Skeletal muscle tissue (tissue), 4 donors: ENCODE measurements around the gene RASSF4. TPM values are rescaled to one million over a fixed set of nuclear protein-coding genes. Genes with fewer than 3 reads are reported as not detected.

ENCODE experiments used
- H3K27ac ChIP-seq: one replicate; pipeline ENCODE4 v1.7.0; 2013; ENCODE audit warnings: mild to moderate bottlenecking, low read depth, low read length, inconsistent platforms
- H3K27me3 ChIP-seq, 3 donors: one replicate each; pipeline ENCODE4 v1.7.0; 2013; ENCODE audit warnings: low read length in 3 of 3; ENCODE audit not compliant: control insufficient read depth in 3 of 3, insufficient read depth in 3 of 3
- H3K36me3 ChIP-seq, 3 donors: one replicate each; pipeline ENCODE4 v1.7.0; 2013; ENCODE audit warnings: low read length in 3 of 3; ENCODE audit not compliant: control insufficient read depth in 3 of 3, insufficient read depth in 3 of 3
- H3K4me1 ChIP-seq, 3 donors: one replicate each; pipeline ENCODE4 v1.7.0; 2013; ENCODE audit warnings: low read length in 3 of 3, mild to moderate bottlenecking in 3 of 3; ENCODE audit not compliant: control insufficient read depth in 3 of 3, insufficient read depth in 3 of 3
- H3K4me3 ChIP-seq, 3 donors: one replicate each; pipeline ENCODE4 v1.7.0; 2013; ENCODE audit warnings: low read length in 3 of 3
- H3K9ac ChIP-seq, 3 donors: one replicate each; pipeline ENCODE4 v1.7.0; 2013; ENCODE audit warnings: low read length in 3 of 3, mild to moderate bottlenecking in 3 of 3, moderate library complexity in 2 of 3, low read depth in 1 of 3
- H3K9me3 ChIP-seq, 3 donors: one replicate each; pipeline ENCODE4 v1.7.0; 2013; ENCODE audit warnings: low read length in 3 of 3; ENCODE audit not compliant: control insufficient read depth in 3 of 3
- total RNA-seq: library from RNA; depleted of rRNA; stranded (reverse); fragments of >200 nt; gene quantifications from one replicate; pipeline ENCODE4 v1.2.3, GENCODE V29; 2014
- donor health status: Osteomylitis.

Gene RASSF4
- total RNA-seq, 1 donor from 2014 or later = 21.4 TPM

DNA sequence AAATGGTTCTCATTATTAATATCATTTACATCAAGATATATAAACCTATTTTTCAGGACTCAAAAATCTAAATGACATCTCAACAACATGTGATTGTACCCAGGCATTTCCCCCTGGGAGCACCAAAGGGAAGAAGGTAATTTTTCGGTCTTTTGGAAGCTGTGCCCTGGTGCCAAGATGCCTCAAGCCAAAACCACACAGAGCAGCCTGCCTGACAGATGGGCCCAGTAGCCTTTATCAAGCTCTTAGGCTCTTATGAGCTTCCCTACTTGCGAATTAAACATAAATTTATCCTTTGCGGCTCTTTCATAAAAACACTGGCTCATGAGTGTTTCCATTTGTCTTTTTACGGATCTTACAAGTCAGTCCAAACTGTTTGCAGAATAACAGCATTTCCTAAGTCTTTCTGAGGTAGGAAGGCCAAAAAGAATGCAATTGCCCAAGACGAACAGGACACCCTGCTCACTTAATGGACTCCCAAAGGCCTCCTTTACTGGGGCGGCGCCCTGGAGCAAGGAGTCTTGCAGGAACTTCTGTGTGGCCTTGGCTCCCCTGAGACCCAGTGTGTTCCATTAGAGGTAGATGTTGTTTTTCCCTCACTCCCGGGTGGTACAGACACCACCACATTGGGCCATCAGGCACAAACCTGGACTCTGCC lies 4.1 kb upstream of the RASSF4 start:
- Histone ChIP-seq H3K4me1 (peaks cover 19 to 26% (median 20%) of the 10 kb centered on the region in 3 donors), H3K27me3 (no peaks in the 10 kb centered on the region), H3K9me3 (no peaks in the 10 kb centered on the region), H3K36me3 (peaks cover 6 to 14% (median 9%) of the 10 kb centered on the region in 3 donors), H3K4me3 (no peak overlapping the region), H3K9ac (no peak overlapping the region), H3K27ac (no peak overlapping the region)

DNA sequence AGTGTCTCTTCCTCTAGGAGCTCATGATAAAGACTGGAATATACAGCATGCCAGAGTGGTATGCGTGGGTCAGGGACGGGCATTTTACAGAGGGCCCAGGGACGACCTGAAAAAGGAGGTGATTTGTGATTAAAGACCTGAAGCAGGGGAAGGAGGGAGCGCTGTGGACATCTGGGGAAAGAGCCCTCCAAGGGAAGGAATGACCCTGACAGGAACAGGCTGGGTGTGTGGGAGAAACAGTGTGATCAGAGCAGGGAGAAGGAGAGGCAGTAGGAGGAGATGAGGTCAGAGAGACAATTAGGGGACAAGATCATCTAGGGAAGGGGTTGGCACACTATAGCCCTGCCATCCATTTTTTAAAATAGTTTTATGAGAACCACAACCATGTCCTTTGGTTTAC lies 3.4 kb upstream of the RASSF4 start:
- no peaks in the 10 kb centered on the region for H3K9me3 ChIP-seq
- peaks cover 22 to 30% (median 22%) of the 10 kb centered on the region in 3 donors for H3K4me1 ChIP-seq
- H3K27me3 ChIP-seq = no peaks in the 10 kb centered on the region
- H3K9ac ChIP-seq = no peak overlapping the region
- H3K4me3 ChIP-seq = no peak overlapping the region
- no peak overlapping the region for H3K27ac ChIP-seq
- H3K36me3 ChIP-seq = peaks cover 6 to 14% (median 9%) of the 10 kb centered on the region in 3 donors

DNA sequence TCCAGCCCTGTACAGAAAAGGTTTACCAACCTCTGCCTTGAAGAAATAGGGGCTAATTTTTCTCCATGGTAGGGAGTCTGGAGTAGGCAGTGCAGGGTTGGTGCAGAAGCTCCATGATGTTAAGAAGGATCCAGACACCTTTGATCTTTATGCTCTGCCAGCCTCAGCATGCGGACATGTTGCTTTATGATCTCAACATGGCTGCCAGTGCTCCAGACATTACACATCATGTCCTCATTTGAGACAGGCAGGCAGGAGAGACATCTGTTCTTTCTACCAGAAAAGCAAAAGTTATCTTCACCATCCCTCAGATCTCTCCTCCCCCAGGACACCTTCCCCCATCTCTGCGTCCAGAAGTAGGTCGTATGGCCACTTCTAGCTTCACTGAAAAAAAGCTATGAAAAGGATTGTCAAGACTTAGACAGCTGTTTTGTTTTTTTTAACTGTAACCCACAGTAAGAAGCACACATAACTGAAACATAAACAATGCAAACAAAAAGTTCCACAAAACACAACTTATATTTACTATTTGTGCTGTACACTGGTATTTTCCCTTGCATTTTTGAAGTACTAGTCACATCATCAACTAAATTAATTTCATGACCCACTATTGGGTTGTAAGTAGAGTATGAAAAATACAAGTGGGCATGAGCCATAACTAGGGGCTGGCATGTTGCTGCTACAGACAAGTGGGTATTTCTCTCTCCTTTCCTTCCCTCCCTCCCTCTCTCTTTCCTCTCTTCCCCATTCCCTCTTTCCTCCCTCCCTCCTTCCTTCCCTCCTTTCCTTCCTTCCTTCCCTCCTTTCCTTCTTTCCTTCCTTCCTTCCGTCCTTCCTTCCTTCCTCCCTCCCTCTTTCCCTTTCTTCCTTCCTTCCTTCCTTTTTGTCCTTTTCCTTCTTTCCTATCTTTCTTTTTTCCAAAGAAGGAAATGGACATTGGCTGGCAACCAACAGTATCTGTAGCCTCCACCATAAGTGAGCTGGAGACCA lies 2.6 kb upstream of the RASSF4 start:
- peaks cover 27 to 38% (median 29%) of the 10 kb centered on the region in 3 donors for H3K4me1 ChIP-seq
- no peak overlapping the region for H3K4me3 ChIP-seq
- H3K27me3 ChIP-seq = no peaks in the 10 kb centered on the region
- H3K9ac ChIP-seq = no peak overlapping the region
- H3K9me3 ChIP-seq = no peaks in the 10 kb centered on the region
- H3K36me3 ChIP-seq = peaks cover 6 to 14% (median 9%) of the 10 kb centered on the region in 3 donors
- no peak overlapping the region for H3K27ac ChIP-seq

DNA sequence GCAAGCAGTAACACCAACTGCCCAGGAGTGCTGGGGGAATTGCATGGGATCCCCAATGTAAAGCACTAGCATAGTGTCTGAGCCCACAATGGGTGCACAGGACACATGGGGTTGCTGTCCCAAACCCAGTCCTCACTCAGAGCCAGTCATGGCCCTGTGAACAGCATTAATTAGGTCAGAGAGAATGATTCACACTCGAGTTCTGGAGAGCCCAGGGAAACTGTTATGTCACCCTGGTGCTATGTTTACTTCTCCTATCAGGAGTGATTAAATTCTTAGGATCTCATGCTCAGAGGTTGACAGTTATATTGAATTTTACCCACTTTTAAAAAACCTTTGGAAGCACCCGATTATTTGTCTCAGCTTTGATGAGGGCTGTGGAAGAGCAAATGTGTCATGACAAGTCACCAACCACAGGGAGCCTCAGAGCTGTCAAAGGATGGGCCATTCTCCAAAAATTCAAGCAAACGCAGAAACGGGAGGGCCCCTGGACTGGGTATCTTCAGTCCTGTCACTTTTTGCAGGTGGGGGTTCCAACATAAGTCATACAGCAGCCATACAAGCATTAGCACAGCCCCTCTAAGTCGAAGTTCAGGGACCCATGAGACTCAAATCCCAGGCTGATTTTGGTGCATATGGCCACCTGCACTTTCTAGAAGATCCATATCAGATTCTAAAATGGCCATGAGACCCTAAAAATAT lies 1.3 kb upstream of the RASSF4 start:
- Histone ChIP-seq H3K27me3 (no peaks in the 10 kb centered on the region), H3K36me3 (peaks cover 8 to 14% (median 9%) of the 10 kb centered on the region in 3 donors), H3K4me3 (peak overlapping the region; percentile 80 to 91 (median 84)), H3K4me1 (peaks cover 39 to 51% (median 43%) of the 10 kb centered on the region in 3 donors), H3K27ac (peak overlapping the region; percentile 70), H3K9ac (peak overlapping the region; percentile 75 to 89 (median 82)), H3K9me3 (no peaks in the 10 kb centered on the region)

DNA sequence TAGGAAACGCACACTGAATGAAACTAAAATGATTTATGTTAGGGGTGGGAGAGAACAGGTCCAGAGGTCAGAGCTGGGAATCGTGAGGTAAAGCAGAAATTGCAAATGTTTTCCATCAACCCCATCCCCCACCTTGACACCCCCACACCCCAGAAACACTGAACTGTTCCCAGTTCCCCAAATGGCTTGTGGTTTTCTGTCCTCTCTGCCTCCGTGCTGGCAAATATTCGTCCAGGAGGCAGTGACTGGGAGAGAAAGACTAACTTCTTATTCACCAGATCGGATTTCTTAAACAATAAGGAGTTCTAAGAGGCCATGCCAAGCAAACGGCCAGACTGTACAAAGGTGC lies 730 bp upstream of the RASSF4 start:
- H3K36me3 ChIP-seq = peaks cover 5 to 14% (median 8%) of the 10 kb centered on the region in 3 donors
- H3K9me3 ChIP-seq = no peaks in the 10 kb centered on the region
- H3K4me1 ChIP-seq = peaks cover 44 to 56% (median 48%) of the 10 kb centered on the region in 3 donors
- peak overlapping the region; percentile 75 to 89 (median 82) for H3K9ac ChIP-seq
- peak overlapping the region; percentile 70 for H3K27ac ChIP-seq
- no peaks in the 10 kb centered on the region for H3K27me3 ChIP-seq
- H3K4me3 ChIP-seq = peak overlapping the region; percentile 80 to 91 (median 84)

DNA sequence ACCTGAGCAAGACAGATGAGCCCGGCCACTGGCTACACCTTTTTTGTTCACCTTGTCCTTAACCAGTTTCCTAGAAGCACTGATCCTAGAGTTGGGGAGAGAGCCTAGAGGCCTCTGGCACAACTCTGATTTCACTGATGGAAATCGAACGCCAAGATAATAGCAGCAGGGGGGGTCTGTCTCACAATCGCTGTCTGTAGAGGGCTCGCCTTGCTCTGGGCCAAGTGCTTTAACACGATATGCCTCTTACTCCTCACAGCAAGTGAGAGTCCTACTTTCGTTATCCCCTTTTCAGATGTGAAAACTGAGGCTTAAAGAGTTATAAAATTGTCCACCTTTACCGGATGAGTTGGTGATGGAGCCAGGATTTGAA lies 472 bp downstream of the RASSF4 start:
- Histone ChIP-seq H3K9me3 (no peaks in the 10 kb centered on the region), H3K4me3 (peak overlapping the region; percentile 85 to 95 (median 91)), H3K36me3 (peaks cover 3 to 14% (median 8%) of the 10 kb centered on the region in 3 donors), H3K27ac (peak overlapping the region; percentile 89), H3K4me1 (peaks cover 56 to 68% (median 60%) of the 10 kb centered on the region in 3 donors), H3K9ac (peak overlapping the region; percentile 75 to 94 (median 83)), H3K27me3 (no peaks in the 10 kb centered on the region)

DNA sequence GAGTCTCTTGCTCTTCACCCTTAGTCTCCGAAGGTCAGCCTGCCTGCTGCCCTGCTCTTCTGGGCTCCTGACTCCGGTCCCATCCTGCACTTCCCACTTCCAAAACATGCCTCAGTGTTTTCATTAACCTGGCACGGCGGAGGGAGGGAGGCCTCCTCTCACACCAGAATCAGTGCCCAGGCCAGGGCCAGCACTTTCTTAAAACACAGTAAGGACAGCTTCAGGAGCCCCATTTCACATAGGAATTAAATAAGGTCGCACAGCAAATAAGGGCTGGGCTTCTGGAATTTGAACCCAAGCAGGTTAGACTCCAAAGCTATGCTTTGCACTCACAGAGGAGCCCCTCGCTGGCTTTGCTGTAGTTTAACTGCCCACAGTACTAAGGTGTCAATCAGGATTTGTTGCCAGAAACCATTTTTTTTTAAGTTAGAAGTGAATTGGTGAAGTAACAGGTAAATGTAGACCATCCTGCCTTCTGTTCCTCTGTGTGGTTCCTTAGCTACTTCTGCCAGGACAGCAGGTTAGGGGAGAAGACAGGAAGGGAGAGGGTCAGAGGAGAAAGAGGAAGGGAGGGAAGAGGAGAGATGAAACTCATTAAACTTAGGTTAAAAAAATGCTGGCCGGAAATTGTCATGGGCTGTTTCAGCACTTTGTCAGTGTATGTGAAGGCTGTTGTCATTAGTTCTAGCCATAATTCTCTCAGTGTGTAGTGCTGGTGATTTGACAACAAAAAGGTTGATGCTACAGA lies 1.1 kb downstream of the RASSF4 start:
- peak overlapping the region; percentile 75 to 94 (median 83) for H3K9ac ChIP-seq
- peaks cover 3 to 11% (median 7%) of the 10 kb centered on the region in 3 donors for H3K36me3 ChIP-seq
- H3K4me3 ChIP-seq = peak overlapping the region; percentile 85 to 95 (median 91)
- H3K27ac ChIP-seq = peak overlapping the region; percentile 89
- no peaks in the 10 kb centered on the region for H3K27me3 ChIP-seq
- no peaks in the 10 kb centered on the region for H3K9me3 ChIP-seq
- H3K4me1 ChIP-seq = peaks cover 62 to 74% (median 66%) of the 10 kb centered on the region in 3 donors

DNA sequence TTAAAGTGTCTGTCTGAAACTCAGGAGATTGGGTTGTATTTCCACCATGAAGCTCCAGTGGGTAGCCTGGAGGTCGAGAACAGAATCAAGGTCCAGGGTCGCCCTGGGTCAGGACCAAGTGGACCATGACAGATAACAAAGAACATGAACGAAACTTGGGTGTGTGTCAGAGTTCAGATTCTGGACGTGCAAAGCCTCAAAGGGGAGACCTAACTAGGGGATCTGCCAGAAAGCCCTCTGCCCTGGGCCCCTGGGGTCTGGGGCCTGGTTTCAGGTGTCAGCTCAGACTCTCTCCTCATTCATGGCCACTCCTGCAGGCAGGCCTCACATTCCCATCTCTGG lies 1.6 kb downstream of the RASSF4 start:
- Histone ChIP-seq H3K4me1 (peaks cover 68 to 80% (median 71%) of the 10 kb centered on the region in 3 donors), H3K36me3 (peaks cover 3 to 6% (median 5%) of the 10 kb centered on the region in 3 donors), H3K27me3 (no peaks in the 10 kb centered on the region), H3K4me3 (peak overlapping the region in 1 of 3 donors; percentile 85), H3K27ac (no peak overlapping the region), H3K9ac (peak overlapping the region in 2 of 3 donors; percentile 51 to 75), H3K9me3 (no peaks in the 10 kb centered on the region)
